IMR-90 (cell line): Measurements from ENCODE around the gene TBX10. TPM values are rescaled to one million over a fixed set of nuclear protein-coding genes. Genes with fewer than 3 reads are reported as not detected.

Experiments
- ATAC-seq: fragments of 200-7000 bp; cut with Tn5 transposase; 2 replicates; pipeline ENCODE4 v1.9.1; 2020; ENCODE audit warnings: low read depth, mild to moderate bottlenecking, moderate library complexity
- BruUV-seq: library from RNA; stranded (reverse); fragments of 400-500 nt; replicated peaks from 2 replicates; lab custom pipeline; 2021; lab: Mats Ljungman, UMichigan
- CTCF ChIA-PET: fragments of 300-600 bp; formaldehyde crosslinking; extraction: SDS; loops from one replicate; lab custom pipeline; 2021; ENCODE audit warnings: antibody characterized with exemption; lab: Yijun Ruan, JAX
- POLR2A ChIA-PET: fragments of 300-600 bp; sonication (Branson Sonifier 250); formaldehyde crosslinking; loops from one replicate; lab custom pipeline; 2022; ENCODE audit warnings: antibody characterized with exemption; ENCODE audit not compliant: unreplicated experiment; lab: Charles Lee
- DNase-seq: peaks from one replicate; pipeline ENCODE4 v3.0.0; 2013
- H2AFZ ChIP-seq: replicated peaks from 2 replicates; pipeline ENCODE3; 2013; ENCODE audit warnings: low read length, mild to moderate bottlenecking; ENCODE audit not compliant: poor library complexity
- H2AK5ac ChIP-seq: 2 replicates; pipeline ENCODE4 v1.6.1; 2013; ENCODE audit warnings: low read depth, low read length, inconsistent platforms
- H2AK9ac ChIP-seq: replicated peaks from 2 replicates; pipeline ENCODE3; 2013; ENCODE audit warnings: mild to moderate bottlenecking, low read depth, low read length, moderate library complexity; ENCODE audit not compliant: poor library complexity
- H2BK120ac ChIP-seq: 2 replicates; pipeline ENCODE4 v1.6.1; 2013; ENCODE audit warnings: low read depth, low read length, inconsistent platforms
- H2BK15ac ChIP-seq: 3 replicates; pipeline ENCODE4 v1.6.1; 2013; ENCODE audit warnings: low read depth, low read length, inconsistent platforms
- H2BK20ac ChIP-seq: 2 replicates; pipeline ENCODE4 v1.6.1; 2013; ENCODE audit warnings: low read depth, mild to moderate bottlenecking, inconsistent platforms, low read length, moderate library complexity
- H2BK5ac ChIP-seq: 2 replicates; pipeline ENCODE4 v1.6.1; 2013; ENCODE audit warnings: mild to moderate bottlenecking, low read depth, low read length, inconsistent platforms; ENCODE audit not compliant: poor library complexity, severe bottlenecking
- H3K14ac ChIP-seq: replicated peaks from 2 replicates; pipeline ENCODE4 v1.6.1; 2013; ENCODE audit warnings: low read depth, low read length, inconsistent platforms
- H3K18ac ChIP-seq: 2 replicates; pipeline ENCODE4 v1.6.1; 2013; ENCODE audit warnings: low read depth, low read length, control low read depth
- H3K23ac ChIP-seq: 2 replicates; pipeline ENCODE4 v1.6.1; 2013; ENCODE audit warnings: low read depth, low read length, inconsistent platforms
- H3K27ac ChIP-seq: 2 replicates; pipeline ENCODE4 v1.5.1; 2013; ENCODE audit warnings: mild to moderate bottlenecking, control low read depth, low read length; ENCODE audit not compliant: insufficient read depth
- H3K27me3 ChIP-seq: 2 replicates; pipeline ENCODE4 v1.6.1; 2013; ENCODE audit warnings: low read length; ENCODE audit not compliant: control insufficient read depth, insufficient read depth
- H3K36me3 ChIP-seq: 2 replicates; pipeline ENCODE4 v1.6.1; 2013; ENCODE audit warnings: low read length, mixed read lengths; ENCODE audit not compliant: control insufficient read depth, insufficient read depth
- H3K4ac ChIP-seq: 2 replicates; pipeline ENCODE4 v1.6.1; 2013; ENCODE audit warnings: low read depth, low read length, inconsistent platforms
- H3K4me1 ChIP-seq: 2 replicates; pipeline ENCODE4 v1.6.1; 2013; ENCODE audit warnings: low read length, mixed read lengths; ENCODE audit not compliant: control insufficient read depth, insufficient read depth
- H3K4me2 ChIP-seq: 2 replicates; pipeline ENCODE4 v1.6.1; 2013; ENCODE audit warnings: low read depth, mild to moderate bottlenecking, control low read depth, low read length, moderate library complexity
- H3K4me3 ChIP-seq: 2 replicates; pipeline ENCODE4 v1.5.1; 2013; ENCODE audit warnings: low read depth, mild to moderate bottlenecking, control low read depth, low read length, moderate library complexity; ENCODE audit not compliant: insufficient read depth
- H3K56ac ChIP-seq: 2 replicates; pipeline ENCODE4 v1.6.1; 2013; ENCODE audit warnings: low read length, inconsistent platforms; ENCODE audit not compliant: insufficient read depth; ENCODE audit errors: extremely low read depth
- H3K79me1 ChIP-seq, 2 experiments: 2 replicates each; pipeline ENCODE4 v1.6.1; 2013; ENCODE audit warnings: low read length in 2 of 2, inconsistent platforms in 1 of 2, low read depth in 1 of 2
- H3K9ac ChIP-seq: 2 replicates; pipeline ENCODE4 v1.6.1; 2013; ENCODE audit warnings: low read depth, low read length, control low read depth
- H3K9me1 ChIP-seq: 2 replicates; pipeline ENCODE4 v1.6.1; 2013; ENCODE audit warnings: low read length, inconsistent platforms; ENCODE audit not compliant: insufficient read depth
- H3K9me3 ChIP-seq: 2 replicates; pipeline ENCODE4 v1.6.1; 2013; ENCODE audit warnings: low read length; ENCODE audit not compliant: control insufficient read depth, insufficient read depth
- H4K20me1 ChIP-seq: 2 replicates; pipeline ENCODE4 v1.6.1; 2013; ENCODE audit warnings: low read length, inconsistent platforms; ENCODE audit not compliant: insufficient read depth
- H4K5ac ChIP-seq: 2 replicates; pipeline ENCODE4 v1.6.1; 2013; ENCODE audit warnings: mild to moderate bottlenecking, low read depth, low read length, control low read depth
- H4K8ac ChIP-seq, 2 experiments: 2 replicates each; pipeline ENCODE4 v1.6.1; 2013; ENCODE audit warnings: low read depth in 2 of 2, low read length in 2 of 2, control low read depth in 1 of 2, inconsistent platforms in 1 of 2
- H4K91ac ChIP-seq: 2 replicates; pipeline ENCODE4 v1.6.1; 2013; ENCODE audit warnings: low read depth, low read length, inconsistent platforms; ENCODE audit not compliant: insufficient read depth
- FOS ChIP-seq: fragments of 150-350 bp; IDR thresholded peaks from 2 replicates; pipeline ENCODE4 v1.6.1; 2016; ENCODE audit warnings: low read depth, low read length
- WGBS, 2 experiments: methylation state at CpG; one replicate each; pipeline versions ENCODE4 v1.1.5 to v1.1.7; 2013; ENCODE audit warnings: missing lambda C conversion rate in 2 of 2; ENCODE audit not compliant: insufficient read length in 1 of 2; ENCODE audit errors: extremely low coverage in 2 of 2; 5-methylcytosine and 5-hydroxymethylcytosine counted together
- dilution Hi-C: fragments of 300-500 bp; cut with HindIII; formaldehyde crosslinking; loops from one replicate; pipeline ENCODE4 v1.14.3; 2018; ENCODE audit warnings: low sequenced_read_pairs; ENCODE audit not compliant: unreplicated experiment
- in situ Hi-C: fragments of 300-500 bp; cut with MboI; formaldehyde crosslinking; loops from 3 replicates; pipeline ENCODE4 v1.14.3; 2019; ENCODE audit warnings: low sequenced_read_pairs, inconsistent platforms, mixed read lengths
- intact Hi-C: fragments of 100-400 bp; cut with micrococcal nuclease; formaldehyde crosslinking; loops from 2 replicates; pipeline ENCODE4 v1.10.0; 2022
- polyA plus RNA-seq, 3 experiments: library from polyadenylated mRNA; depleted of rRNA; stranded (reverse); fragments of >200 nt; gene quantifications; 2 replicates each; pipeline ENCODE4 v1.2.3, GENCODE V29; 2012; ENCODE audit warnings: low replicate concordance in 1 of 3
- total RNA-seq: library from RNA; depleted of rRNA; stranded (reverse); fragments of >200 nt; gene quantifications from 2 replicates; pipeline ENCODE4 v1.2.3, GENCODE V29; 2012

Gene TBX10
- total and polyA plus RNA-seq, 2 of the 4 experiments (the other 2 are of a cell fraction): not detected

DNA sequence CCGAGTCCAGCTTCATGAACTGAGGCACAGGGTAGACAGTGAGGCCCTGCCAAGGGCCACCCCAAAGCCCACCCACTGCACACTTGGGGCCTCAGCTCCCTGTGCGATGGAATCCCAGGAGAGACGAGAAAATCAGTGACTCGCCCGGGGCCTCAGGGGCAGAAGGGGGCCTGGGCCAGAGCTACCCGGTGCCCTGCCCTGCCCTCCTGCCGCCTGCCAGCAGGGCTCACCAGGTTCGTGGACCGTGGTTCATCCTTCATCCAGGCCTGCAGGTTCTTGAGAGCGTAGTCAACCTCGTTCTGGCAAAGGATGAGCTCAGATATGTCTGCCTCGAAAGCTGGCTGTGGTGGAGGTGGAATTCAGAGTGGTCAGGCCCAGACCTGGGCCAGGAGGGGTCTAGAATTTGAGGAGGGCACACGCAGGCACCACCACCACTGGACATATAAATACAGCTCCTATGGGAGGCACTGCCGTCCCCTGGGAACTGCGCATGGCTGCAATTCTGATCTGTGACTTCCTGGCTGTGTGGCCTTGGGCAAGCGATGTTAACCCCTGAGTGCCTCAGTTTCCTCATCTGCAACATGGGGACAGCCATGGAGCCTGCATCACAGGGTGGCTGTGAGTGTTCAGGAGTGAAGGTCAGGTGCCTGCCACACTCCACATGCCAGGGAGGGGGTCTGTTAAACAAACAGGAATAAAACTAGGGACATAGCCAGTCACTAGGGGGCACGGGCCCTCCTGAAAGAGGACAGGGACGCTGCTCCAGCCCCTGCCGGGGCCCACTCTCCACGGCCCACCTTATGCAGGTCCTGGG is 27.3 kb upstream of the TBX10 start:
- Histone ChIP-seq H3K4ac (no peak overlapping the region), H4K8ac (no peak overlapping the region), H3K9me3 (no peaks in the 10 kb centered on the region), H2BK20ac (no peak overlapping the region), H3K9ac (no peak overlapping the region), H3K14ac (no peak overlapping the region), H2BK5ac (no peak overlapping the region), H3K27ac (no peak overlapping the region), H4K20me1 (no peaks in the 10 kb centered on the region), H2AK9ac (peak overlapping the region; percentile 70), H3K4me3 (no peak overlapping the region), H3K4me1 (no peaks in the 10 kb centered on the region), H3K23ac (no peak overlapping the region), H3K9me1 (no peaks in the 10 kb centered on the region), H4K91ac (no peak overlapping the region), H2BK120ac (no peak overlapping the region), H2AK5ac (no peak overlapping the region), H4K5ac (no peak overlapping the region), H3K79me1 (no peaks in the 10 kb centered on the region), H2BK15ac (no peak overlapping the region), H3K4me2 (no peak overlapping the region), H3K56ac (no peak overlapping the region), H2AFZ (no peak overlapping the region), H3K18ac (no peak overlapping the region), H3K27me3 (peaks cover 12% of the 10 kb centered on the region), H3K36me3 (no peaks in the 10 kb centered on the region)
- dilution Hi-C loops (no loop called here), in situ Hi-C loops (no loop called here), intact Hi-C loops (no loop called here)
- ChIA-PET CTCF (no interaction called here), POLR2A (no interaction called here)
- no peak for TF ChIP-seq FOS
- WGBS, 2 experiments: 68% methylated on average over 7 of the region's 20 CpGs; no CpG with 5 or more reads in 1 of the 2 experiments
- ATAC-seq: no peak
- BruUV-seq: no TSS peak
- no peak for DNase-seq
